ENCODE measurements around the gene IRGC. TPM values are rescaled to one million over a fixed set of nuclear protein-coding genes. Genes with fewer than 3 reads are reported as not detected.

IRGC gene
- polyA plus RNA-seq, 1 experiment, result not detected

- CTCF ChIA-PET, result interaction anchor here (1.0 to 7.5 kb wide), 2 partner anchors 18 to 27 kb away, joined by 3 to 59 read pairs; no protein-coding TSS in a partner anchor
- POLR2A ChIA-PET, result no interaction called here
- TF ChIP-seq CTCF (IDR thresholded peaks at IDR 0.05; ENCODE audit: insufficient read depth, low read depth, low read length), result no peak
- no peaks in the 10 kb centered on the region for H3K27me3 ChIP-seq (ENCODE audit: control insufficient read depth, insufficient read depth, low read length)
- H3K4me3 ChIP-seq (ENCODE audit: low read depth, low read length), result no peak overlapping the region
- peaks cover 30% of the 10 kb centered on the region for H3K36me3 ChIP-seq (ENCODE audit: control insufficient read depth, insufficient read depth, low read length)
- DNase-seq (ENCODE audit: low read depth), result no peak
These were observed 31.8 kb downstream of the IRGC start for GRCh38 chr19:43747557-43748204.

GRCh38 chr19:43748205-43748594 is 32.3 kb downstream of the IRGC start:
- Histone ChIP-seq H3K4me3 (ENCODE audit: low read depth, low read length) (no peak overlapping the region), H3K27me3 (ENCODE audit: control insufficient read depth, insufficient read depth, low read length) (no peaks in the 10 kb centered on the region), H3K36me3 (ENCODE audit: control insufficient read depth, insufficient read depth, low read length) (peaks cover 30% of the 10 kb centered on the region)
- ChIA-PET POLR2A (no interaction called here), CTCF (interaction anchor here (7.5 kb wide), 1 partner anchor 17 kb away, joined by 59 read pairs; no protein-coding TSS in a partner anchor)
- no peak for DNase-seq (ENCODE audit: low read depth)
- TF ChIP-seq CTCF (IDR thresholded peaks at IDR 0.05; ENCODE audit: insufficient read depth, low read depth, low read length), result no peak

- POLR2A ChIA-PET, result no interaction called here
- peaks cover 30% of the 10 kb centered on the region for H3K36me3 ChIP-seq (ENCODE audit: control insufficient read depth, insufficient read depth, low read length)
- CTCF ChIA-PET, result interaction anchor here (7.5 kb wide), 1 partner anchor 17 kb away, joined by 59 read pairs; no protein-coding TSS in a partner anchor
- no peaks in the 10 kb centered on the region for H3K27me3 ChIP-seq (ENCODE audit: control insufficient read depth, insufficient read depth, low read length)
- TF ChIP-seq CTCF (IDR thresholded peaks at IDR 0.05; ENCODE audit: insufficient read depth, low read depth, low read length), result no peak
- no peak for DNase-seq (ENCODE audit: low read depth)
- no peak overlapping the region for H3K4me3 ChIP-seq (ENCODE audit: low read depth, low read length)
These were observed 32.8 kb downstream of the IRGC start for GRCh38 chr19:43748685-43749084.

- TF ChIP-seq CTCF (IDR thresholded peaks at IDR 0.05; ENCODE audit: insufficient read depth, low read depth, low read length), result no peak
- Histone ChIP-seq H3K36me3 (ENCODE audit: control insufficient read depth, insufficient read depth, low read length) (peaks cover 30% of the 10 kb centered on the region), H3K4me3 (ENCODE audit: low read depth, low read length) (no peak overlapping the region), H3K27me3 (ENCODE audit: control insufficient read depth, insufficient read depth, low read length) (no peaks in the 10 kb centered on the region)
- DNase-seq (ENCODE audit: low read depth), result no peak
- ChIA-PET CTCF (no interaction called here), POLR2A (no interaction called here)
These were observed 33.3 kb downstream of the IRGC start for GRCh38 chr19:43749152-43749551.

GRCh38 chr19:43749898-43750297 is 34.0 kb downstream of the IRGC start:
- ChIA-PET POLR2A (no interaction called here), CTCF (interaction anchor here (2.2 kb wide), 1 partner anchor 35 kb away, joined by 7 read pairs; no protein-coding TSS in a partner anchor)

More at GRCh38 chr19:43749898-43750297, 34.0 kb downstream of the IRGC start:
- Histone ChIP-seq H3K4me3 (ENCODE audit: low read depth, low read length) (no peak overlapping the region), H3K36me3 (ENCODE audit: control insufficient read depth, insufficient read depth, low read length) (peaks cover 27% of the 10 kb centered on the region), H3K27me3 (ENCODE audit: control insufficient read depth, insufficient read depth, low read length) (no peaks in the 10 kb centered on the region)
- no peak for TF ChIP-seq CTCF (IDR thresholded peaks at IDR 0.05; ENCODE audit: insufficient read depth, low read depth, low read length)
- DNase-seq (ENCODE audit: low read depth), result no peak
